Measurements from ENCODE around the gene HEATR5A. TPM values are rescaled to one million over a fixed set of nuclear protein-coding genes. Genes with fewer than 3 reads are reported as not detected.

The HEATR5A gene
- total and polyA plus RNA-seq, 2 donors (not counting 1 experiment from before 2014, with no cell fraction given), result 4.8 to 22.1 TPM

GRCh38 chr14:31275731-31276130 is 144.6 kb downstream of the HEATR5A start:
- Histone ChIP-seq H2AFZ (ENCODE audit: insufficient read depth, low read depth, low read length, poor library complexity, severe bottlenecking) (no peak overlapping the region), H3K4me2 (replicated peaks; ENCODE audit: low read depth, low read length, poor library complexity, severe bottlenecking) (no peak overlapping the region), H4K20me1 (ENCODE audit: control insufficient read depth, insufficient read depth, low read length, poor library complexity, severe bottlenecking) (no peaks in the 10 kb centered on the region), H3K4me3 (ENCODE audit: control extremely low read depth in 1 of 5, extremely low read depth in 1 of 5, insufficient read depth in 1 of 5, low read depth in 2 of 5, low read length in 4 of 5) (no peak overlapping the region), H3K27me3 (replicated peaks in 1 of 4; ENCODE audit: control extremely low read depth in 1 of 4, control insufficient read depth in 3 of 4, insufficient read depth in 4 of 4, low read length in 3 of 4) (no peaks in the 10 kb centered on the region), H3K36me3 (replicated peaks in 1 of 2; ENCODE audit: control extremely low read depth in 1 of 2, control insufficient read depth in 1 of 2, extremely low read depth in 1 of 2, insufficient read depth in 2 of 2, low read length in 1 of 2) (no peaks in the 10 kb centered on the region), H3K9ac (ENCODE audit: low read length) (no peak overlapping the region), H3K4me1 (ENCODE audit: control insufficient read depth in 2 of 2, insufficient read depth in 2 of 2, low read length in 2 of 2) (no peaks in the 10 kb centered on the region), H3K79me2 (ENCODE audit: control insufficient read depth, insufficient read depth, low read length) (no peaks in the 10 kb centered on the region), H3K9me3 (ENCODE audit: control extremely low read depth in 1 of 3, control insufficient read depth in 2 of 3, insufficient read depth in 1 of 3, low read length in 2 of 3) (peaks cover 3 to 32% (median 10%) of the 10 kb centered on the region in 3 donors), H3K27ac (ENCODE audit: low read length in 2 of 2) (no peak overlapping the region)
- intact Hi-C loops (cut with micrococcal nuclease), result no loop called here
- Mint-ChIP-seq H3K4me3 (no peak overlapping the region), H3K27ac (no peak overlapping the region), H3K27me3 (no peaks in the 10 kb centered on the region), H3K9me3 (ENCODE audit: insufficient read depth) (peaks cover 7% of the 10 kb centered on the region), H3K4me1 (no peaks in the 10 kb centered on the region)
- ChIA-PET CTCF (no interaction called here), POLR2A (no interaction called here)
- TF ChIP-seq EZH2 (IDR thresholded peaks at IDR 0.05; ENCODE audit: borderline replicate concordance, insufficient read depth, low read depth, low read length, poor library complexity, severe bottlenecking) (no peak), CTCF (IDR thresholded peaks at IDR 0.05) (no peak)
- no peak for DNase-seq
- no peak for ATAC-seq (ENCODE audit: low read depth)

- Mint-ChIP-seq H3K9me3 (ENCODE audit: insufficient read depth) (peaks cover 12% of the 10 kb centered on the region), H3K27ac (no peak overlapping the region)
- TF ChIP-seq CTCF (IDR thresholded peaks at IDR 0.05) (no peak), EZH2 (IDR thresholded peaks at IDR 0.05; ENCODE audit: borderline replicate concordance, insufficient read depth, low read depth, low read length, poor library complexity, severe bottlenecking) (no peak)
Observed at GRCh38 chr14:31271648-31272047, 148.7 kb downstream of the HEATR5A start.

More at GRCh38 chr14:31271648-31272047, 148.7 kb downstream of the HEATR5A start:
- DNase-seq (no peak), ATAC-seq (ENCODE audit: low read depth) (no peak)
- Histone ChIP-seq H3K4me2 (replicated peaks; ENCODE audit: low read depth, low read length, poor library complexity, severe bottlenecking) (no peak overlapping the region), H3K9ac (ENCODE audit: low read length) (no peak overlapping the region), H3K79me2 (ENCODE audit: control insufficient read depth, insufficient read depth, low read length) (no peaks in the 10 kb centered on the region), H3K4me3 (ENCODE audit: control extremely low read depth in 1 of 5, extremely low read depth in 1 of 5, insufficient read depth in 1 of 5, low read depth in 2 of 5, low read length in 4 of 5) (no peak overlapping the region), H3K27me3 (replicated peaks in 1 of 4; ENCODE audit: control extremely low read depth in 1 of 4, control insufficient read depth in 3 of 4, insufficient read depth in 4 of 4, low read length in 3 of 4) (no peaks in the 10 kb centered on the region), H3K36me3 (replicated peaks in 1 of 2; ENCODE audit: control extremely low read depth in 1 of 2, control insufficient read depth in 1 of 2, extremely low read depth in 1 of 2, insufficient read depth in 2 of 2, low read length in 1 of 2) (no peaks in the 10 kb centered on the region), H4K20me1 (ENCODE audit: control insufficient read depth, insufficient read depth, low read length, poor library complexity, severe bottlenecking) (no peaks in the 10 kb centered on the region), H2AFZ (ENCODE audit: insufficient read depth, low read depth, low read length, poor library complexity, severe bottlenecking) (no peak overlapping the region), H3K27ac (ENCODE audit: low read length in 2 of 2) (no peak overlapping the region), H3K4me1 (ENCODE audit: control insufficient read depth in 2 of 2, insufficient read depth in 2 of 2, low read length in 2 of 2) (no peaks in the 10 kb centered on the region), H3K9me3 (ENCODE audit: control extremely low read depth in 1 of 3, control insufficient read depth in 2 of 3, insufficient read depth in 1 of 3, low read length in 2 of 3) (peaks cover 1 to 28% (median 11%) of the 10 kb centered on the region in 3 donors)
- CTCF ChIA-PET, result no interaction called here
- no peaks in the 10 kb centered on the region for H3K27me3 Mint-ChIP-seq
- intact Hi-C loops (cut with micrococcal nuclease), result no loop called here
- POLR2A ChIA-PET, result no interaction called here
- 91% methylated on average over 8 of the region's 8 CpGs for WGBS (ENCODE audit: insufficient coverage)
- H3K4me1 Mint-ChIP-seq, result no peaks in the 10 kb centered on the region
- H3K4me3 Mint-ChIP-seq, result no peak overlapping the region
